Spleen (tissue), 11 donors: Measurements from ENCODE around the gene CLASP1. TPM values are rescaled to one million over a fixed set of nuclear protein-coding genes. Genes with fewer than 3 reads are reported as not detected.

Experiments used
- DNase-seq: peaks from one replicate; pipeline ENCODE4 v3.0.0-alpha.2; 2020
- H3K27ac ChIP-seq, 8 donors: fragments of 200-600 bp; sonication (generic) in 7 of 8; 1 replicate in 4 of 8; 2 replicates in 4 of 8; pipeline versions ENCODE4 v1.5.0 to v1.8.0; 2016 to 2021; ENCODE audit warnings: inconsistent platforms in 4 of 8, mild to moderate bottlenecking in 4 of 8, moderate library complexity in 1 of 8
- H3K27me3 ChIP-seq, 7 donors: fragments of 200-600 bp; sonication (generic) in 6 of 7; replicated peaks in 1 of 7; 1 replicate in 4 of 7; 2 replicates in 3 of 7; pipeline versions ENCODE4 v1.5.0 to v1.8.0; 2016 to 2021; ENCODE audit warnings: inconsistent platforms in 3 of 7, mild to moderate bottlenecking in 1 of 7
- H3K36me3 ChIP-seq, 6 donors: fragments of 200-600 bp; sonication (generic) in 5 of 6; 1 replicate in 4 of 6; 2 replicates in 2 of 6; pipeline versions ENCODE4 v1.5.0 to v1.8.0; 2016 to 2021; ENCODE audit warnings: inconsistent platforms in 2 of 6
- H3K4me1 ChIP-seq, 6 donors: fragments of 200-600 bp; sonication (generic) in 5 of 6; 1 replicate in 3 of 6; 2 replicates in 3 of 6; pipeline versions ENCODE4 v1.5.0 to v1.8.0; 2016 to 2021; ENCODE audit warnings: inconsistent platforms in 3 of 6
- H3K4me3 ChIP-seq, 8 donors: fragments of 200-600 bp; sonication (generic) in 7 of 8; 1 replicate in 4 of 8; 2 replicates in 4 of 8; pipeline versions ENCODE4 v1.5.0 to v1.8.0; 2016 to 2021; ENCODE audit warnings: inconsistent platforms in 4 of 8, mild to moderate bottlenecking in 4 of 8, moderate library complexity in 2 of 8
- H3K9me3 ChIP-seq, 8 donors: fragments of 200-600 bp; sonication (generic) in 7 of 8; 1 replicate in 4 of 8; 2 replicates in 4 of 8; pipeline versions ENCODE4 v1.5.0 to v1.8.0; 2016 to 2021; ENCODE audit warnings: inconsistent platforms in 4 of 8
- CTCF ChIP-seq, 11 experiments: fragments of 200-600 bp in 7 of 11; fragments of 450-650 bp in 4 of 11; sonication (generic) in 4 of 11; IDR thresholded peaks in 8 of 11; conservative IDR thresholded peaks in 3 of 11; 1 replicate in 7 of 11; 2 replicates in 4 of 11; pipeline versions ENCODE4 v1.4.0 to v1.8.0; 2016 to 2021; ENCODE audit warnings: antibody characterized with exemption in 11 of 11, inconsistent platforms in 4 of 11, mild to moderate bottlenecking in 1 of 11
- POLR2A ChIP-seq, 3 donors: fragments of 450-650 bp; IDR thresholded peaks; one replicate each; pipeline ENCODE4 v1.5.1; 2017; ENCODE audit warnings: antibody characterized with exemption in 3 of 3, mild to moderate bottlenecking in 1 of 3
- POLR2AphosphoS5 ChIP-seq, 3 donors: sonication (generic); formaldehyde crosslinking; IDR thresholded peaks; one replicate each; pipeline ENCODE4 v1.5.1; 2017; ENCODE audit warnings: antibody characterized with exemption in 3 of 3
- WGBS, 5 donors: extraction: QIAGEN DNeasy Blood & Tissue Kit in 3 of 5; methylation state at CpG; one replicate each; pipeline versions ENCODE4 v1.1.5 to v1.1.7; 2013 to 2018; 5-methylcytosine and 5-hydroxymethylcytosine counted together
- intact Hi-C: fragments of 100-400 bp; cut with DNase I; formaldehyde crosslinking; loops from one replicate; pipeline ENCODE4 v1.15.0; 2023; ENCODE audit warnings: low total_unique reads
- polyA plus RNA-seq, 3 donors: library from polyadenylated mRNA; stranded (reverse); fragments of 200-250 nt; gene quantifications; one replicate each; pipeline ENCODE4 v1.2.1, GENCODE V29; 2013
- total RNA-seq, 7 donors: library from RNA; depleted of rRNA in 3 of 7; stranded (reverse); fragments of >200 nt in 3 of 7; fragmentation: NEBNext Ultra II Directional in 4 of 7; extraction: Animal tissue kit (Norgen Biotek cat#: 25700) in 4 of 7; gene quantifications; one replicate each; pipeline versions ENCODE4 v1.1.0 to v1.2.1, GENCODE V29; 2016 to 2021
- donor health status: healthy with polysubstance abuse.
- donor health status: DM: no; HTN: no; CAD: no; lungs with moderate emphysema.
- donor health status: DM: no; HTN: no; CAD: no.
- donor health status: Bipolar disorder and iron deficiency.
- donor health status: healthy.
- donor health status: DM: no; HTN: no; CAD: no.
- donor health status: DM: yes; HTN: yes; CAD: no.

CLASP1 gene
- total and polyA plus RNA-seq, 10 donors, result 4.0 to 103 (median 71.7) TPM

DNA sequence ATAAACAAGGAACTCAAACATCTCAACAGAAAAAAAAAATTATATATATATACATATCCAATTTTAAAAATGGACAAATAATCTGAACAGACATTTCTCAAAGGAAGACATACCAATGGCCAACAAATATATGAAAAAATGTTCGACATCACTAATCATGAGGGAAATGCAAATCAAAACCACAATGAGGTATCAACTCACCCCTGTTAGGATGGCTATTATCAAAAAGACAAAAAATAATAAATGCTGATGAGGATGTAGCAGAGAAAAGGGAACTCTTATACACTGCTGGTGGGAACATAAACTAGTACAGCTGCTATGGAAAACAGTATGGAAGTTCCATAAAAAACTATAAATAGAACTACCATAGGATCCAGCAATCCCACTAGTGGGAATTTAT, 46.1 kb downstream of the CLASP1 start:
- intact Hi-C loops, result no loop called here
- no peaks in the 10 kb centered on the region for H3K27me3 ChIP-seq
- H3K36me3 ChIP-seq, result peaks cover 0 to 38% (median 3%) of the 10 kb centered on the region in 6 donors
- H3K4me1 ChIP-seq, result peaks cover 0 to 52% (median 15%) of the 10 kb centered on the region in 6 donors
- H3K9me3 ChIP-seq, result peaks cover 0 to 2% (median 0%) of the 10 kb centered on the region in 8 donors
- H3K27ac ChIP-seq, result no peak overlapping the region
- no peak overlapping the region for H3K4me3 ChIP-seq
- no peak for DNase-seq
- WGBS, 5 donors, result 73 to 85% (median 81%) methylated on average over 1 of the region's 1 CpG
- TF ChIP-seq CTCF (IDR thresholded peaks at IDR 0.05 in 8 of 11, conservative IDR thresholded peaks at IDR 0.05 in 3 of 11) (no peak), POLR2AphosphoS5 (IDR thresholded peaks at IDR 0.05) (no peak), POLR2A (IDR thresholded peaks at IDR 0.05) (no peak)

DNA sequence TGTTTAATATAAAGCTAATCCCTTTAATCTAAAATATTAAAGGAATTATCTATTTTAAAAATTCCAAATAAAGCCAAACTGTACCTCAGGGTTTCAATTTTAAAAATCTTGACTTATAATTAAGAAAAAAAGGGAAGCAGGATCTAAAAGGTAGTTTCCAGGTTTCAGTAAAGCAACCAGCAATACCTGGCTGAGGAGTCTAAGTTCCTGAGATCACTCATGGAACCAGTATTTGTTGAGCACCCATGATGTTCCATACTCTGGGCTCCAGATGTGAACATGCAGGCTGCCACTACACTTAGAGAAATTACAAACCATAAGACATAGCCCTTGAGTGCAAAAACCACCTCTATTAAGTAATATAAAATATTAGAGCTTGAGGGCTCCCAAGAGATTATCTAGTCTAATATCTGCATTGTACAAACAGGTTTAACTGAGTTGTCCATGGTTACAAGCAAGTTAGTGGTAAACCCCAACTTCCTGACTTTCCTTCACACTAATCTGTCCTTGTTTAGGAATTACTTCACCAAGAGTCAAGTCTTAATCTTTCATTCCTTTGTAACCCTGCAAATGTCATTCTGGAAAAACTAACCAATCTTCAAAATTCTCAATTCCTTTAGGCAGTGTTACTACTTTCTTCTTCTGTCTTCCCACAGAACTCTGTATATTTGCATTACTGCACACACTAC, 49.2 kb downstream of the CLASP1 start:
- no peak overlapping the region for H3K4me3 ChIP-seq
- H3K36me3 ChIP-seq, result peaks cover 0 to 24% (median 0%) of the 10 kb centered on the region in 6 donors
- no peak overlapping the region for H3K27ac ChIP-seq
- no peaks in the 10 kb centered on the region for H3K27me3 ChIP-seq
- no peaks in the 10 kb centered on the region for H3K9me3 ChIP-seq
- peaks cover 20 to 69% (median 37%) of the 10 kb centered on the region in 6 donors for H3K4me1 ChIP-seq
- intact Hi-C loops, result loop anchor here (10.0 kb wide), 2 partner anchors 45 to 55 kb away; partner anchors contain the start of gene CLASP1
- no peak for TF ChIP-seq POLR2AphosphoS5 (IDR thresholded peaks at IDR 0.05)
- no peak for TF ChIP-seq POLR2A (IDR thresholded peaks at IDR 0.05)
- DNase-seq, result no peak

DNA sequence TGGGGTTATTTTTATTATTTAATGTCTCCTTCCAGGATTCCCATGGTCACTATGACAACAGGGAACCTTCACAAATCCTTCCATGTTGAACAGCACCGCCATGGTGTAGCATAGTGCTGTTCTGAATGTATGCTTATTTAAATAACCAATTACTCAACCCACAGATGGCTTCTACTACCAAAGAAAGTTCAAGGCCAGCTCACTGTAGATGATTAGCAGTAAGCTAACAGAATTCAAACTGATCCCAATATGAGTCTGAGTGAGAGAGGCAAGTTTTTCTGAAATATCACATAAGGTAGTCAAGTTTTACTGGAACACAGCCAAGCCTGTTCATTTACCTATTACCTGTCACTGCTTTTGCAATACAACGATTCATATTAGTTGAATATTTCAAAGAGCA, 51.2 kb downstream of the CLASP1 start:
- no peak for DNase-seq
- Histone ChIP-seq H3K4me1 (peaks cover 18 to 63% (median 38%) of the 10 kb centered on the region in 6 donors), H3K36me3 (peaks cover 0 to 8% (median 0%) of the 10 kb centered on the region in 6 donors), H3K9me3 (no peaks in the 10 kb centered on the region), H3K27me3 (no peaks in the 10 kb centered on the region), H3K4me3 (no peak overlapping the region), H3K27ac (peak overlapping the region in 3 of 8 donors; percentile 0 to 82 (median 79))
- intact Hi-C loops, result loop anchor here (10.0 kb wide), 2 partner anchors 47 to 53 kb away; partner anchors contain the start of gene CLASP1
- TF ChIP-seq POLR2A (IDR thresholded peaks at IDR 0.05) (no peak), CTCF (IDR thresholded peaks at IDR 0.05 in 8 of 11, conservative IDR thresholded peaks at IDR 0.05 in 3 of 11) (no peak), POLR2AphosphoS5 (IDR thresholded peaks at IDR 0.05) (no peak)
- WGBS, 5 donors, result 76 to 95% (median 82%) methylated on average over 2 of the region's 2 CpGs

DNA sequence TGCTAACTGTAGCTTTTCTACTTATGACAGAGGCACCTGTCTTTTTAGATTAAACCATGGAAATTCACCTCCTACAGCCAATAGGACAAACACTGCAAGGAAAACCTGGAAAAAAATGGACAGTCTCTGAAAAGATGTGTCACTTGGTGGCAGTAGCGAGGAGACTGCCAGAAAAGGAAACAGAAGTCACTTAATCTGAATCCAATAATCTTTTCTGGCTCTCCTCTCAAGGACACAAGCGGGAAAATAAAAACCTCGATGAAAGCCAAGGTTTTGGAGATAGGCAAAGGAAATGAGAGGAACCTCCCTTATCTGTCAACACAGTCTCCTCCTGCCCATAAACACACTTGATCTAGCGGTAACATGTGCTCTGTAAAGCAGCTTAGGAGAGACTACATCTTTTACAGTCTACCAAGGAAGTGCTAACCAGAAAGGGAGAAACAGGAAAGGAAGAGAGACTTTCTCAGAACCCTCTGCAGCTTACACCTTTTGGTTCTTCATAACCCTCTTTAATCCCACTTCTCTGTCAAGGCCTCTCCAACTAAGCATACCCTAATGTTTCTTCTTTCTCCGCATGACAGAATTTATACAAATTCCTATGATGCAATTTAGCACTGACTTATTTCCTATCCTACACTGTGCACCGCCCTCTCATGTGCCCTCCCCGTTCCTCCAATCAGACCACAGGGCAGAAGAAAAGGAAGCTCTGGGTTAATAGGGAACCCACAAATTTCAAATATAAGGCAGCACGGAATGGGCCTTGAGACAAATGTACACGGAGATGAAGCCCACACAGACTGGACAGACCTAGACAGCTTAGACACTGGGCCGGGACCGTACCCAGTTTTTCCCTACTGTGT, 52.8 kb downstream of the CLASP1 start:
- TF ChIP-seq POLR2A (IDR thresholded peaks at IDR 0.05), result no peak
- peak in 1 of 3 donors; percentile 62 for TF ChIP-seq POLR2AphosphoS5 (IDR thresholded peaks at IDR 0.05)
- TF ChIP-seq CTCF (IDR thresholded peaks at IDR 0.05 in 8 of 11, conservative IDR thresholded peaks at IDR 0.05 in 3 of 11), result peak in 5 of 11 experiments; percentile 21 to 40 (median 25)
- intact Hi-C loops, result loop anchor here (10.0 kb wide), 2 partner anchors 48 to 52 kb away; partner anchors contain the start of gene CLASP1
- H3K27ac ChIP-seq, result peak overlapping the region; percentile 49 to 82 (median 79)
- DNase-seq, result peak; percentile 79
- 26 to 37% (median 29%) methylated on average over 11 of the region's 11 CpGs for WGBS, 5 donors
- H3K27me3 ChIP-seq, result no peaks in the 10 kb centered on the region
- H3K4me1 ChIP-seq, result peaks cover 18 to 66% (median 38%) of the 10 kb centered on the region in 6 donors
- H3K9me3 ChIP-seq, result no peaks in the 10 kb centered on the region
- H3K36me3 ChIP-seq, result no peaks in the 10 kb centered on the region
- H3K4me3 ChIP-seq, result peak overlapping the region in 3 of 8 donors; percentile 4 to 47 (median 12)
